Spleen (tissue), 7 donors: ENCODE data around the gene TTLL9.

Experiments used
- CTCF ChIP-seq, 11 experiments: fragments of 200-600 bp in 7 of 11; fragments of 450-650 bp in 4 of 11; sonication (generic) in 4 of 11; IDR thresholded peaks in 8 of 11; conservative IDR thresholded peaks in 3 of 11; 1 replicate in 7 of 11; 2 replicates in 4 of 11; pipeline versions ENCODE4 v1.4.0 to v1.8.0; 2016 to 2021; ENCODE audit warnings: antibody characterized with exemption in 11 of 11, inconsistent platforms in 4 of 11, mild to moderate bottlenecking in 1 of 11
- POLR2A ChIP-seq, 3 donors: fragments of 450-650 bp; IDR thresholded peaks; one replicate each; pipeline ENCODE4 v1.5.1; 2017; ENCODE audit warnings: antibody characterized with exemption in 3 of 3, mild to moderate bottlenecking in 1 of 3
- POLR2AphosphoS5 ChIP-seq, 3 donors: sonication (generic); formaldehyde crosslinking; IDR thresholded peaks; one replicate each; pipeline ENCODE4 v1.5.1; 2017; ENCODE audit warnings: antibody characterized with exemption in 3 of 3
- donor health status: DM: no; HTN: no; CAD: no; lungs with moderate emphysema.
- donor health status: DM: no; HTN: no; CAD: no.
- donor health status: DM: no; HTN: no; CAD: no.

GRCh38 chr20:31991339-31991705, 120.9 kb downstream of the TTLL9 start:
- no peak for TF ChIP-seq POLR2AphosphoS5 (IDR thresholded peaks at IDR 0.05)
- TF ChIP-seq POLR2A (IDR thresholded peaks at IDR 0.05): no peak
- no peak for TF ChIP-seq CTCF (IDR thresholded peaks at IDR 0.05 in 8 of 11, conservative IDR thresholded peaks at IDR 0.05 in 3 of 11)
